ENCODE results near the gene NPY. TPM values are rescaled to one million over a fixed set of nuclear protein-coding genes. Genes with fewer than 3 reads are reported as not detected.

Gene NPY
- total and polyA plus RNA-seq, 2 of the 8 experiments (the other 6 are each of a cell fraction or from before 2014, with no cell fraction given): 1.2 to 1.7 TPM

- Histone ChIP-seq H3K9me3 (ENCODE audit: insufficient read depth in 2 of 2, low read depth in 1 of 2, low read length in 1 of 2) (no peaks in the 10 kb centered on the region), H3K18ac (ENCODE audit: extremely low read depth, low read length) (no peak overlapping the region), H2BK12ac (ENCODE audit: low read depth, low read length) (no peak overlapping the region), H2BK20ac (ENCODE audit: low read length) (no peak overlapping the region), H3K79me1 (ENCODE audit: low read depth, low read length) (no peaks in the 10 kb centered on the region), H3K4me1 (replicated peaks in 1 of 4; ENCODE audit: control insufficient read depth in 3 of 4, insufficient read depth in 4 of 4, low read length in 3 of 4) (no peaks in the 10 kb centered on the region), H2AK5ac (ENCODE audit: low read depth, low read length) (no peak overlapping the region), H3K4ac (replicated peaks; ENCODE audit: insufficient read length, low read depth, low read length) (no peak overlapping the region), H3K27ac (ENCODE audit: low read depth, low read length) (no peak overlapping the region), H2BK15ac (ENCODE audit: low read length) (no peak overlapping the region), H3K4me2 (ENCODE audit: insufficient read depth in 1 of 2, low read depth in 2 of 2, low read length in 2 of 2) (no peak overlapping the region), H4K5ac (ENCODE audit: insufficient read length, low read depth, low read length) (no peak overlapping the region), H3K79me2 (ENCODE audit: control insufficient read depth in 1 of 2, insufficient read depth in 2 of 2, low read length in 2 of 2) (no peaks in the 10 kb centered on the region), H3K23me2 (ENCODE audit: low read depth, low read length) (no peaks in the 10 kb centered on the region), H3K27me3 (replicated peaks in 1 of 4; ENCODE audit: control insufficient read depth in 3 of 4, extremely low read depth in 1 of 4, insufficient read depth in 3 of 4, low read length in 3 of 4) (no peaks in the 10 kb centered on the region), H2BK120ac (replicated peaks; ENCODE audit: low read depth, low read length) (no peak overlapping the region), H3K56ac (replicated peaks; ENCODE audit: insufficient read length, low read depth, low read length) (no peak overlapping the region), H3K14ac (ENCODE audit: insufficient read length) (no peak overlapping the region), H4K20me1 (replicated peaks in 1 of 2; ENCODE audit: control insufficient read depth in 1 of 2, insufficient read depth in 2 of 2, low read length in 2 of 2) (no peaks in the 10 kb centered on the region), H4K91ac (replicated peaks; ENCODE audit: insufficient read length, low read length) (no peak overlapping the region), H3K9ac (replicated peaks in 1 of 4; ENCODE audit: extremely low read depth in 1 of 4, low read depth in 3 of 4, low read length in 3 of 4) (no peak overlapping the region), H2AFZ (ENCODE audit: low read length) (no peak overlapping the region), H2BK5ac (ENCODE audit: low read depth, low read length) (no peak overlapping the region), H4K8ac (ENCODE audit: extremely low read depth, insufficient read depth, low read length) (no peak overlapping the region), H3K36me3 (ENCODE audit: control insufficient read depth in 2 of 4, insufficient read depth in 4 of 4, low read length in 3 of 4) (no peaks in the 10 kb centered on the region), H3K23ac (ENCODE audit: insufficient read length) (no peak overlapping the region), H3K4me3 (ENCODE audit: extremely low read depth in 1 of 4, insufficient read depth in 2 of 4, low read depth in 3 of 4, low read length in 4 of 4) (no peak overlapping the region)
- WGBS, 2 experiments (ENCODE audit: extremely low coverage in 1 of 2, insufficient coverage in 1 of 2, insufficient read length in 1 of 2, insufficient replicate concordance in 2 of 2, low coverage in 1 of 2, low lambda C conversion rate in 2 of 2, missing lambda C conversion rate in 1 of 2): 91% methylated on average over 2 of the region's 2 CpGs; no CpG with 5 or more reads in 1 of the 2 experiments
- FAIRE-seq (no peak), DNase-seq (ENCODE audit: low read depth in 1 of 2, low spot score in 2 of 2) (no peak)
- ChIA-PET POLR2A (ENCODE audit: partially characterized antibody) (no interaction called here), CTCF (ENCODE audit: partially characterized antibody) (no interaction called here)
- TF ChIP-seq ATF2 (IDR thresholded peaks at IDR 0.05; ENCODE audit: low read length): no peak
- TF ChIP-seq BRCA1 (IDR thresholded peaks at IDR 0.05; ENCODE audit: low read depth, low read length): no peak
Observed at GRCh38 chr7:24251568-24251967, 32.4 kb upstream of the NPY start.

All from H1 (cell line).